KG1 (cell line): ENCODE data around the gene LANCL2.
"Not testable (repeated sequence)": the region's sequence is repeated elsewhere in the genome, so short reads cannot be mapped to it uniquely, and the experiment has no call there.

Source experiments
- DNase-seq: peaks from one replicate; lab custom pipeline; 2025; lab: John Stamatoyannopoulos, UW

Gene LANCL2

GRCh38 chr7:55471594-55471993 lies 106.5 kb downstream of the LANCL2 start:
- DNase-seq, result not testable (repeated sequence)

GRCh38 chr7:55472406-55472805 lies 107.3 kb downstream of the LANCL2 start:
- not testable (repeated sequence) for DNase-seq

- DNase-seq, result no peak
These were observed 108.0 kb downstream of the LANCL2 start for GRCh38 chr7:55472928-55473725.

- no peak for DNase-seq
These were observed 108.8 kb downstream of the LANCL2 start for GRCh38 chr7:55473932-55474331.

- no peak for DNase-seq
These were observed 110.1 kb downstream of the LANCL2 start for GRCh38 chr7:55474944-55475854.

- no peak for DNase-seq
These were observed 111.0 kb downstream of the LANCL2 start for GRCh38 chr7:55475855-55476803.

GRCh38 chr7:55476852-55477780 lies 112.0 kb downstream of the LANCL2 start:
- DNase-seq, result no peak

- no peak for DNase-seq
These were observed 112.7 kb downstream of the LANCL2 start for GRCh38 chr7:55477781-55478374.

GRCh38 chr7:55478700-55479099 lies 113.6 kb downstream of the LANCL2 start:
- DNase-seq, result no peak

- DNase-seq, result no peak
These were observed 116.0 kb downstream of the LANCL2 start for GRCh38 chr7:55481155-55481554.

- no peak for DNase-seq
These were observed 117.9 kb downstream of the LANCL2 start for GRCh38 chr7:55483046-55483445.
